Measurements from ENCODE around the gene SIRT5. TPM values are rescaled to one million over a fixed set of nuclear protein-coding genes. Genes with fewer than 3 reads are reported as not detected.
A peak's percentile ranks its signal among the peaks of the same experiment; 100 is the strongest.

The SIRT5 gene
- total RNA-seq, 1 donor from 2014 or later = 7.1 TPM

DNA sequence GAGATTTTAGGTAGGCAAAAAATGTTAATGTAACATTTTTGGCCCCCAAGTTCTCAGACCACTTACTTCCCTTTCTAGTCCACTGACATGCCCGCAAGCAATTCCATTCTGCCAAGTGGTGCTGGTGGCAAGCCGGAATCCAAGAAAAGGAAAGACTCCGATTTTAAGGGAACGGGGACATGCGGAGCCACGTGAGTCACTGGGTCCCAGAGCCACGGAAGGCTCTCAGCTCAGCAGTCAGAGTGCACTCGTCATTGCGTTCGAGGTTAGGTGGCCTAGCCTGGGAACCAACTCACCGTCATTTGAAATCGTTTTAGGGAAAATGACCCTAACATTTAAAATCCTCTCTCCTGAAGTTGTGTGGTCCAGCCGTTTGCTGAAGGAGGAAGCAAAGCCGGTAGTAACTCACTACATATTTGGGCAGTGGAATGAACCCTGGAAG is 711 bp upstream of the SIRT5 start:
- intact Hi-C loops (cut with DNase I) = no loop called here
- Histone ChIP-seq H3K27me3 (no peaks in the 10 kb centered on the region), H3K9me3 (no peaks in the 10 kb centered on the region), H3K27ac (peak overlapping the region; percentile 94), H3K36me3 (no peaks in the 10 kb centered on the region), H3K4me3 (peak overlapping the region; percentile 82 to 91), H3K4me1 (peaks cover 11% of the 10 kb centered on the region)
- DNase-seq (ENCODE audit: extremely low spot score in 2 of 2) = no peak
- TF ChIP-seq POLR2AphosphoS5 (IDR thresholded peaks at IDR 0.05; ENCODE audit: insufficient read depth in 1 of 2, low read depth in 1 of 2) (no peak), POLR2A (IDR thresholded peaks at IDR 0.05) (no peak)
- TF ChIP-seq, protein P1, sequence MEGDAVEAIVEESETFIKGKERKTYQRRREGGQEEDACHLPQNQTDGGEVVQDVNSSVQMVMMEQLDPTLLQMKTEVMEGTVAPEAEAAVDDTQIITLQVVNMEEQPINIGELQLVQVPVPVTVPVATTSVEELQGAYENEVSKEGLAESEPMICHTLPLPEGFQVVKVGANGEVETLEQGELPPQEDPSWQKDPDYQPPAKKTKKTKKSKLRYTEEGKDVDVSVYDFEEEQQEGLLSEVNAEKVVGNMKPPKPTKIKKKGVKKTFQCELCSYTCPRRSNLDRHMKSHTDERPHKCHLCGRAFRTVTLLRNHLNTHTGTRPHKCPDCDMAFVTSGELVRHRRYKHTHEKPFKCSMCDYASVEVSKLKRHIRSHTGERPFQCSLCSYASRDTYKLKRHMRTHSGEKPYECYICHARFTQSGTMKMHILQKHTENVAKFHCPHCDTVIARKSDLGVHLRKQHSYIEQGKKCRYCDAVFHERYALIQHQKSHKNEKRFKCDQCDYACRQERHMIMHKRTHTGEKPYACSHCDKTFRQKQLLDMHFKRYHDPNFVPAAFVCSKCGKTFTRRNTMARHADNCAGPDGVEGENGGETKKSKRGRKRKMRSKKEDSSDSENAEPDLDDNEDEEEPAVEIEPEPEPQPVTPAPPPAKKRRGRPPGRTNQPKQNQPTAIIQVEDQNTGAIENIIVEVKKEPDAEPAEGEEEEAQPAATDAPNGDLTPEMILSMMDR (IDR thresholded peaks at IDR 0.05) = no peak

DNA sequence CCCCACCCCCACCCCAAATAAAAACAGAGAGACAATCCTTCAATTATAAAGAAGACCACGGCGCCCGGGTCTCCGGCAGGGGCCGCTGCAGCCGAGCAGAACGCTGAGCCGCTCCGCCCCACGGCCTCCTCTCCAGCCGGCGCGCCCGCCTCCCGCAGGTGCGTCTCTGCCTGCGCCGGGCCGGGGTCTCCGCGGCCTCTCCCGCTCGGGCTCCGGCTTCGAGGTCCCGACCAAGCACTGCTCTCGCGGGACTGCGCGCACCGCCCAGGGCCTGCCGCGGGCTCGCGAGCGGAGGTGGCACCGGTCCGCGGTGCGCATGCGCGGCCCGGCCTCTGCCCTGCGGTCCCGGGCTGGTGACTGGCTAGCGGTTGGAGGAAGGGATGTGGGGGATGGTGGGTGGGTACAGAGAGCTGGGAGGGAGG is 241 bp upstream of the SIRT5 start:
- Histone ChIP-seq H3K36me3 (no peaks in the 10 kb centered on the region), H3K4me1 (peaks cover 11% of the 10 kb centered on the region), H3K4me3 (peak overlapping the region; percentile 82 to 91), H3K9me3 (no peaks in the 10 kb centered on the region), H3K27ac (peak overlapping the region; percentile 94), H3K27me3 (no peaks in the 10 kb centered on the region)
- DNase-seq (ENCODE audit: extremely low spot score in 2 of 2) = no peak
- intact Hi-C loops (cut with DNase I) = no loop called here
- no peak for TF ChIP-seq POLR2A (IDR thresholded peaks at IDR 0.05)
- TF ChIP-seq POLR2AphosphoS5 (IDR thresholded peaks at IDR 0.05; ENCODE audit: insufficient read depth in 1 of 2, low read depth in 1 of 2) = no peak
- TF ChIP-seq, protein P1 (IDR thresholded peaks at IDR 0.05) = peak; percentile 44 to 70 (median 45)

DNA sequence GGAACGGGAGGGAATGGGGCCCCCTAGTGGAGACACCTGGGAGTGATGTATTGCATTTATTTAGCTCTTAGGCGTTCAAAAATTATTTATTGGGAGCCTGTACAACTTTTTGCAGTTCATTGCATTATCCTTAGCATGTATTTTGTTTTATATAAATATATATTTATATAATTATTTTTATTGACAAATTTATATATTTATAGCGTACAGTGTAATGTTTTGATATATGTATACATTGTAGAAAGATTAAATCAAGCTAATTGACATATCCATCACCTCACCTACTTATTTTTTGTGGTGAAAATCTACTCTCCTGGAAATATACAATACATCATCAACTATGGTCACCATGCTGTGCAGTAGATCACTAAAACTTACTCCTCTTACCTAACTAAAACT is 975 bp downstream of the SIRT5 start:
- TF ChIP-seq POLR2AphosphoS5 (IDR thresholded peaks at IDR 0.05; ENCODE audit: insufficient read depth in 1 of 2, low read depth in 1 of 2) = no peak
- TF ChIP-seq, protein P1 (IDR thresholded peaks at IDR 0.05) = peak in 1 of 3 experiments; percentile 70
- Histone ChIP-seq H3K4me3 (peak overlapping the region; percentile 82 to 91), H3K27ac (peak overlapping the region; percentile 94), H3K27me3 (no peaks in the 10 kb centered on the region), H3K36me3 (no peaks in the 10 kb centered on the region), H3K9me3 (no peaks in the 10 kb centered on the region), H3K4me1 (peaks cover 11% of the 10 kb centered on the region)
- no peak for DNase-seq (ENCODE audit: extremely low spot score in 2 of 2)
- intact Hi-C loops (cut with DNase I) = no loop called here

DNA sequence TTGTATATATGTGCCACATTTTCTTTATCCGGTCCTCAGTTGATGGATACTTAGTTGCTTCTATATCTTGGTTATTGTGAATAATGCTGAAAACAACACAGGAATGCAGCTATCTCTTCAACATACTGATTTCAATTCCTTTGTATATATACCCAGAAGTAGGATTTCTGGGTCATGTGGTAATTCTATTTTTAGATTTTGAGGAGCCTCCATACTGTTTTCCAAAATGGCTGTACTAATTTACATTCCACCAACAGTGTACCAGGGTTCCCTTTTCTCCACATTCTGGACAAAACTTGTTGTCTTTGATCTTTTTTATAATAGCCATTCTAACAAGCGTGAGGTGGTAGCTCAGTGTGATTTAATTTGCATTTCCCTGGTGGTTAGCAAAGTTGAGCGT is 1.6 kb downstream of the SIRT5 start:
- Histone ChIP-seq H3K4me3 (no peak overlapping the region), H3K36me3 (no peaks in the 10 kb centered on the region), H3K27me3 (no peaks in the 10 kb centered on the region), H3K27ac (no peak overlapping the region), H3K9me3 (no peaks in the 10 kb centered on the region), H3K4me1 (peaks cover 11% of the 10 kb centered on the region)
- intact Hi-C loops (cut with DNase I) = no loop called here
- TF ChIP-seq POLR2AphosphoS5 (IDR thresholded peaks at IDR 0.05; ENCODE audit: insufficient read depth in 1 of 2, low read depth in 1 of 2) (no peak), POLR2A (IDR thresholded peaks at IDR 0.05) (no peak)
- TF ChIP-seq, protein P1 (IDR thresholded peaks at IDR 0.05) = no peak
- no peak for DNase-seq (ENCODE audit: extremely low spot score in 2 of 2)

DNA sequence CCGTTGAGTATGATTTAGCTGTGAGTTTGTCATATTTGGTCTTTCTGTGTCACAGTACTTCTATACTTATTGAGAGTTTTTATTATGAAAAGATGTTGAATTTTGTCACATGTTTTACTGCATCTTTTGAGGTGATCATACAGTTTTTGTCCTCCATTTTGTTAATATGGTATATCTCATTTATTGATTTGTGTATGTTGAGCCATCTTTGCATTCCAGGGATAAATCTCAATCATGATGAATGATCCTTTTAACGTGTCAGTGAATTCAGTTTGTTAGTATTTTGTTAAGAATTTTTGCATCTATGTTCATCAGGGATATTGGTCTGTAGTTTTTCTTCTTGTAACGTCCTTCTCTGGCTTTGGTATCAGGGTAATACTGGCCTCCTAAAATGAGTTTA is 3.5 kb downstream of the SIRT5 start:
- DNase-seq (ENCODE audit: extremely low spot score in 2 of 2) = no peak
- no peak overlapping the region for H3K27ac ChIP-seq
- TF ChIP-seq POLR2AphosphoS5 (IDR thresholded peaks at IDR 0.05; ENCODE audit: insufficient read depth in 1 of 2, low read depth in 1 of 2) (no peak), POLR2A (IDR thresholded peaks at IDR 0.05) (no peak)
- TF ChIP-seq, protein P1 (IDR thresholded peaks at IDR 0.05) = no peak
- intact Hi-C loops (cut with DNase I) = no loop called here
- no peaks in the 10 kb centered on the region for H3K36me3 ChIP-seq
- H3K4me1 ChIP-seq = peaks cover 11% of the 10 kb centered on the region
- H3K9me3 ChIP-seq = no peaks in the 10 kb centered on the region
- H3K27me3 ChIP-seq = no peaks in the 10 kb centered on the region
- no peak overlapping the region for H3K4me3 ChIP-seq

Measured in vagina (tissue), 2 donors.